CD4-positive, alpha-beta T cell treated with Interleukin-6 for 4 hours (primary cell): Measurements from ENCODE around the gene SIL1.

Experiments used
- DNase-seq: peaks from one replicate; pipeline ENCODE4 v3.0.0-alpha.2; 2020; ENCODE audit warnings: mixed read lengths

The SIL1 gene

DNA sequence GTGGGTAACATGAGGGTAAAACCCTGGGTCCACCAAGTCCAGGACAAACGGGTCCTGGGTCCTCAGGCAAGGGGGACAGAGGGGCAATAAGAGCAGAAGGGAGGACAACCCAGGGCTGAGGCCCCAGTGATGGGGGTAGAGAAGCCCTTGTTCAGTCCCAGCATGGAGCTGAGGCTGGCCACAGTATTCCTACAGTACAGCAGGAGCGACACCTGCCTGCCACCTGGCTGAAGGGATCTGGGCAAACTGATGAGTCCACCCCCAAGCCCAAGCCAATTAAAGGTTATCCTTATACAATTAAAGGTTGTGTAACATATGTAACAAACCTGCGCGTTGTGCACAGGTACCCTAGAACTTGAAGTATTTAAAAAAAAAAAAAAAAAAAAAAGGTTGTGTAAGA lies 225.3 kb downstream of the SIL1 start:
- DNase-seq: no peak

DNA sequence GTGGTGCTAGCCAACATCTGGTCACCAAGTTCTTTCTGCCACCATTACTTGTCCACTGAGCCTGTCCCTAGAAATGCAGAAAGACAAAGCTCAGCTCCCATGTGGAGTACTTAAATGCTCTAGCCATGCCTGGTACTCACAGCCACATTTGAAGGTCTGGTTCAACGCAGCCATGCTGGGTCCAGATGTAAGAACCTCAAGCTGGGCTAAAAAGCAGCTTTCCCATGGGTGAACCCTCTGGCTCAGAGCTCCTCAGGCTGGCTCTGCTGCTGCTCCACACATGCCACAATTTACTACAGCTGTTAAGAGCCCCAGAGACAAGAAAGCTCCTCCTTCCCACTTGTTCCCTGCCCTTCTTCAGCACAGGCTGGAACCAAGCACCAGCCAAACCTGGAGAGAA lies 225.9 kb downstream of the SIL1 start:
- DNase-seq: no peak

DNA sequence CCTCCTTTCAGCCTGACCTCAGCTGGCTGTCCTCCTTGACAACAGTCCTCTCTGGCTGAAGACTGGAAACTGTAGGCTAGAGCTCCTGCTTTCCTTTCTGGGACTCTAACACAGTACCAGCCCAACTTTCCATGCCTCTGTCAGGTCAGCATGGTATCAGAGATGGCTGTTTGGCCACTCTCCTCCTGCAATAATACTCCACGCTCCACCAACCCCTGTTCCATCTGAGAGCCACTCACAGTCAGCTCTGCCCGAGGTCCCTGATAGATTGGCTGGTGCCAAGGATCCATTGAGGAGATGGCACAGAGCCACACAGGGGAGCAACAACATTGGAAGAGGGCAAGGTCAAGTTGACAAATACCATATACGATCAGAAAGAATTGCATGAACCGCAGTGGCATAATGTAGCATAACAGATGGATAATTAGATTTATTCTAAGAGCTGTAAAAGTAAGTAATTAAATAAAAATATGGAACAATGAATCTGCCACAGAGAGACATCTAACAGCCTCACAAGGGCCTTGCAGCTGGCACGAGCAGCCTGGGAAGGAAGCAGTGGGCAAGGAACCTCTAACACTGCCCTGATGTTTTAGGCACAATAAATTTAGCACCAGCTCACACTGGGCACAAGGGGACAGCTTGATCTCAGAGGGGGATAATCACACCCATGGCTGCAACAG lies 228.7 kb downstream of the SIL1 start:
- DNase-seq: no peak

- DNase-seq: no peak
Measured at GRCh38 chr5:138968601-138969000, 229.6 kb downstream of the SIL1 start.

DNA sequence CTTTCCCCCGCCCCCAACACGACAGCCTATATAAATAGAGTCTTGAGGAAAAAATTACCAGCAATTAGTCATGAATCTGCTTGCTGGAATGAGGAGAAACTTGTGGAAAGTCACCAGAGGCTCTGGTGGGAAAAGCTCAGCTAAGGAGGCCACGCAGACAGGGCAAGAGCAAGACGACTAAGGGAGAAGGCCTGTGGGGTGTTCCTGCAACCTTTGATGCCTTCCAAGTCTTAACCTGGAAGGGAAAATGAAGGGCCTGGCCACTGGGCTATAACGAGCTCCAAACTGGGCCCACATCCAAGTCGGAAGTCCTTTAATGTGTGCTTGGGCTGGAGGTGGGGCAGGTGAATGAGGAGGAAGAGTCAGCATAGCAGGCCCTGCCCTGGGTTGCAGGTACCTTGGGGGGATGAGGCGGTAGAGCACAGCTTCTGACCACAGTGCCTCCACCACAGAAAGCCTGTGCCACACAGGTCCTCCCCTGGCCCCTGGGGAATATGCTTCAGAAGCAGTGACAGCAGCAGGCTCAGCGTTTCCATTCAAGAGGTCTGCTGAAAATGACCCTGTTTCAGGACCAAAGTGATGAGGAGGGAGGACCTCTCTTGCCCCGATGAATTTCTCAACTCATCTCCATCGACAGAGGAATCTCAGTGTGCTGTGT lies 230.2 kb downstream of the SIL1 start:
- no peak for DNase-seq

DNA sequence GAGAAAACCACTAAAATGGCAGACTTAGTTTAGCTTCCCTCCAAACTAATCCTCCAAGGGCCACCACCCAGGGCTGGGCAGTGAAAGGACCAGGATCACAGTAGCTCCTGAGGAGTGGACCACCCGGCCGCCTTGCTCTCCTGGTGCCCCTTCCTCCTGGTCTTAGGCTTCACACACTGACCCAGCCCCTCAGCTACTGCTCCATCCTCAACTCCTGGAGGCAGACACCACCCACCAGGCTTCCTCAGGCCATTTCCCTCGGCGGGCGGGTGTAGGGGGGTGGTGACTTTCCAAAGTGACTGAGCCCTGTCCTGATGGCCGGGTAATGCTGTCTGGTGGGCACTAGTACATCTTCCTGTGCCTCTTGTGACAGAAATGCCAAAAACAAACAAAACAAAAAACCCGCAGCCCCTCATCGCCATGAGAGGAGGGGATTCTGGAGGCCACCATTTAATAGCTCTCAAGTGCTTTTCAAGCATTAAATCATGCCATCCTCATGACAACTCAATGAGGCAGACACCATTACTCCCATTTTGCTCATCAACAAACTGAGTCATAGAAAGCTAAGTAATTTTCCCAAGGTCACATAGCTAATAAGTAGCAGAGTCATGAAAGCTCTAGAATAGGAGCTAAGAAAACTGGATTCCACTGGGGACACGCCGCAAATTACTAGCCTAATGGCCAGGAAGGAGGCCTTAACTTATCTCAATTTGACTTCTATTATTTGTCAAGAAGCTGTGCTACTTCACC lies 231.8 kb downstream of the SIL1 start:
- DNase-seq: no peak

DNA sequence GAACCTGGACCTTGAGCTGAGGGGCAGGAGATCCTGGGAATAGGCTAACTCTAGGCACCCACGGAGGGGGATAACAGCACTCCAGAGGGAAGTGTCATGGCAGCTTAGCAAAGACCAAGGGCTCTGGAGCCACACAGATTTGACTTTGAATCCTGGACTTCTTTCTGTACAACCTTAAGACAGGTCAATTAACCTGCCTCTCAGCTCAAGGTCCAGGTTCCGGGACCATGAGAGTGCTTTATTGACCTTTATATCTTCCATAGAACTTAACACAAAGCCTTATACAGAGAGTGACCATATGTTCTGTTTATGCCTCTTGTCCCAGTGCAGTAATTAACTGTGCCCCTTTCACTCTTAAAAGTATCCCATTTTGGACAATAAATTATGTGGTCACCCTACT lies 232.5 kb downstream of the SIL1 start:
- no peak for DNase-seq

DNA sequence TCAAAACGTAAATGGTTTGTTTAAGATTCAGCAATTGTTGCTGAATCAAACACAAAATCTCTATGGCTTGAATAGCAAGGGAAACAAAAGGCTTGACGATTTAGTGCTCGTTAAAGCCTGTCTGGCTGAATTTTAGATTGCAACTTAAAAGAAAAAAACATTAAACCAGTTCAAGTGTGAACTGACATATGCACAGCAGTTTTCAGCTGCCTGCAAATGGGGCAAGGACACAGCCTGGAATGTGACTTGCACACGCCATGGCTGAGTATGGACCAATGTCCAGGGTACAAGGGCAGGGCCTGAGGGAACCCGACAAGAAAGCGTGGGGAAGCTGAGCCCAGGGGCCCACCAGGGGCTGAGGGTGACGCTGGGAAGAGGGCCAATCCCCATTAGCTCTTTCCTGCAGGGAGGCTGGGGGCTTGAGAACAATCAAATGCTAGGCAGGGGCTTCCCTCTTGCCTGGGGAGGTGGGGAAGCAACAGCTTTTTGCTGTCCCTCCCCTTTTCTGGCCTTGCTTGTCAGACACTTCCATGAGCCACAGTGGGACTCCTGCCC lies 233.4 kb downstream of the SIL1 start:
- no peak for DNase-seq

DNA sequence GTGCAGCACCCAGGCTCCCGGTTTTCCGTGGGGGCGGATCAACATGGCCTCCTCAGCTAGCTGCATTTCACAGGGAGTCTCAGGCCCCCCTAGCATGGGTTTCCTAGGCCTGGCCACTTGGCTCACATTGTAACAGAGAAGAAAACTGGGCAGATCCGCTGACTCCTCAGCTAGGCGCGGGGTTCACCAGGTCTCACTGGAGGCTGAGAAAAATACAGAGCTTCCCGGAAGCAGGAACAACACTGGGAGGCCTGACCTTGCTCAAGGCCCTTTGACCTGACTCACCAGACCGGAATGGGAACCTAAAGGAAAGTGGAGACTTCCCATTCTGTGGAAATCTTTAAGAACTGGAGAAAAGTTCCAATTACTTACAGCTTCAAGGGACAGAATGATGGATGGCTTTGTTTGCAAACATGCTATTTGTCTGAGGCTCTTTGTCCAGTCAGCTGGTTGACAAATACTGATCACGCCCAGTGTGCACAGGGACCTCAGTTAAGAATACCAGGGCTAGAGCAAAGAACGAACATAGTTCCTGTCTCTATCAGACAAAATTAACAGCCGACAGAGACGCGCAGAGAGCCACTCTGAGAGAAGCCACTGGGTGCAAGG lies 234.3 kb downstream of the SIL1 start:
- no peak for DNase-seq

- no peak for DNase-seq
Measured at GRCh38 chr5:138962614-138963370, 235.4 kb downstream of the SIL1 start.

- DNase-seq: no peak
Measured at GRCh38 chr5:138961729-138962128, 236.4 kb downstream of the SIL1 start.

GRCh38 chr5:138961221-138961620 lies 236.9 kb downstream of the SIL1 start:
- DNase-seq: no peak

DNA sequence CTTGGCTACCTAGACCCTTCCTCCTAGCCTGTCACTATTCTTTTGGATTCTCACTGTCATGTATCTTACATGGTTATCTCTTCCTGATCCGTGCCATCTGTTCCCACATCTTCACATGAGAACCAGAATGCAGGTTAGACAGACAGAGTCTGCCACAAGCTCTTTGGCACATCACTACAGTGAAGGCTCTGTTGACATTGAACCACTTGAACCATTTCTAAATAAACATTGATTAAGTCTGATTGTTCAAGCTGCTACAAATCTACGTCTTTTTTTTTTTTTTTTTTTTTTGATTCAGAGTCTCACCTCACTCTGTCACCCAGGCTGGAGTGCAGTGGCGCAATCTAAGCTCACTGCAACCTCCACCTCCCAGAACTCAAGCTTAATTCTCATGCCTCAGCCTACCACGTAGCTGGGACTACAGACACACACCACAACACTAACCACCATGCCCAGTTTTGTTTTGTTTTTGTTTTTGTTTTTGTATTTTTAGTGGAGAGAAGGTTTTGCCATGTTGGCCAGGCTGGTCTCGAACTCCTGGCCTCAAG lies 237.9 kb downstream of the SIL1 start:
- DNase-seq: no peak

DNA sequence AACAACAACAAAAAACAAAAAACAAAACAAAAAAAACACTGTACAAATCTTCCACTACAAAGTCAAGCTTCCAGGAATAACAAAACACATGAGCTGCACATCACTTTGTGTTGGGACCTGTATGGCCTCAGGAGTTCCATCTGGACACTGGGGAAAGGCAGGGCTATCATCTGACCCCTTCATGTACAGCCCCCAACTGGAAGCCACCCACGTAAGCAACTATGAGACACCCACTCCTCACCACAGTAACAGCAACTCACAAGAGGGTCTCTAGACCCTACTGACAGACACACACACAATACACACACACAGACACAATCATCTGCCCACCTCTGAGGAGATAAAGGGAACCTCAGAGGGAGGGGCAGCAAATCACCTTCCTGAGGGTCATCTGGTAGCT lies 241.4 kb downstream of the SIL1 start:
- no peak for DNase-seq

DNA sequence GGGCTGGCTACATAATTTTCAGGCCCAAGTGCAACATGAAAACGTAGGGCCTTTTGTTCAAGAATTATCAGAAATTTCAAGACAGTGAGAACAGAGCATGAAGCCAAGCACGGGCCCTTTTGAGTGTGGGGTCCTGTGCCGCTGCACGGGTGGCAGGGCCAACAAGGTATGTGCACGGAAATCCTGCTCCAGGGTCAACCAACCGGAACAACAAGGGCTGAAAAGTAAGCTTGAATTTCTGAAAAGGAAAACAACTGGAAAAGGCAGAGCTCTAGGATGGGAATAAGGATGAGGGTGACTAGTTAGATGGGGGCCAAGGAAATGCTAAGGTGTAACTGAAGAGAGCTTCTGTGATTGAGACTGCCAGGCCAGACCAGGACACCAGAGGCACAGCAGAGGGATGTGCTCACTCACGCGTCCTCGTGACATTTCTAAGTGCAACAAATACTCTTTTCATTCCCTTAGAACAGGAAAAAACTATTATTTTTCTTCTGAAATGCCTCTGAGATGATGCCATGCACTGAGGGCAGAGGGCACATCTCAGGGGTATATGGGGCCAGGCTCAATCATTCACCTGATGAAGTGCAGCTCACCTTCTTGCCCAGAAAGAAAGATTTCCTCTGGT lies 242.4 kb downstream of the SIL1 start:
- no peak for DNase-seq

- DNase-seq: no peak
Measured at GRCh38 chr5:138955013-138955660, 243.0 kb downstream of the SIL1 start.

DNA sequence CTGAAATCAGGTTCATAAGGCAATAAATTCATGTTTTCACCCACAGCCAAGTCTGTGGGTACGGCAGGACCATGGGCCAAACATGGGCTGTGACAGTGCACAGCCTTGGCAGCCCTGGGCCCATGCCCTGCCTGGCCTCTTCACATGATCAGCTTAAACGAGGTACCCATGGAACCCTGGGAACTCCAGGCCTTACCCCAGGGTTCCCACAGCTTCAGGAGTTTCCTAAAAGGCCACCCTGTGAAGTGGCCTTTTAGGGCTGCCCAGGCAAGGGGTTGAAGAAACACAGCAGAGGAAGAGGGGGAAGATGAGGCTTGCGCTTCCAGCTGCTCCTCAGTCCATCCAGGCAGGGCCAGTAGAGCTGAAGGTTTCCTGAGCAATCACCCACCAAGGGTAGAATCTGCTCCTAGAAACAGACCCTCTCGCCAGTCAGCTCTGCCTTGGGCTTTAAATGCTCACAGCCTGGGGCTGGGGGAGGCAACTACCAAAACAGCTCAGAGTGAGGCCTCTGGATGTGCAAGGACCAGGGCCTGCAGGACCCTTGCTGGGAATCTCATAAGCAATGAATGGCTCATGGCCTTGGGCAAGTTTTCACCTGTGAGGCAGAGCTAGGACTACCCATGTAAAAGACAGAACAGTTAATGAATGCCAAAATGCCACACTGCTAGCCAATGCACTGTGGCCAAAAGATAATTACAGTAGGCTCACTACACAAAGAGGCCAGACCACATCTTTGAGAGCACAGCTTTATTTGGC lies 243.7 kb downstream of the SIL1 start:
- DNase-seq: no peak

GRCh38 chr5:138953387-138954256 lies 244.5 kb downstream of the SIL1 start:
- DNase-seq: peak; percentile 25

DNA sequence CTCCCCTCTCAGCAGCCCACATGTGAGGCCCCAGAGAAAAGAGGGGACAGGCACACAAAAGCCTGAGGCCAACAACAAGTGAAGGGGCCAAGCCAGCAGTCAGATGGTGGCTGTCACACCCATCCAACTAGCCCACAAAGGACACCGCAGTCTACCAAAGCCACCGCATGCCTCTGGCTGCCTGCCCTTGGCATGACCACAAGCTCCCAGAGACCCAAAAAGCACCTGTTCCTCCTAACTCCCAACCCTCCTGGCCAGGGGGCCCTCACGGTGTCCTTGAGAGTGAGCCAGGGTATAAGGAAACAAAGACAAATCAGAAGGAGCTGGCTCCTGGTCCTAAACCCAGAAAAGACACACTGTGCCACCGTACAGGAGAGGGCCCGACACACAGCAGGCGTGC lies 245.2 kb downstream of the SIL1 start:
- DNase-seq: no peak
